HEK293T (cell line): Measurements from ENCODE around the gene CYP2S1.

ENCODE experiments used
- BHLHE40 ChIP-seq: fragments of 450-650 bp; IDR thresholded peaks from 2 replicates; pipeline ENCODE4 v1.6.1; 2016; ENCODE audit warnings: mild to moderate bottlenecking, moderate library complexity, borderline replicate concordance
- ELF4 ChIP-seq: fragments of 450-650 bp; IDR thresholded peaks from 2 replicates; pipeline ENCODE4 v1.6.1; 2017; ENCODE audit warnings: antibody characterized with exemption
- NFRKB ChIP-seq: fragments of 450-650 bp; IDR thresholded peaks from 2 replicates; pipeline ENCODE4 v1.6.1; 2016; ENCODE audit warnings: mild to moderate bottlenecking, moderate library complexity
- SP1 ChIP-seq: fragments of 450-650 bp; IDR thresholded peaks from 2 replicates; pipeline ENCODE4 v1.6.1; 2017
- TARDBP ChIP-seq: fragments of 450-650 bp; IDR thresholded peaks from 2 replicates; pipeline ENCODE4 v1.6.1; 2016
- ZNF384 ChIP-seq: fragments of 450-650 bp; IDR thresholded peaks from 2 replicates; pipeline ENCODE4 v1.6.1; 2016

DNA sequence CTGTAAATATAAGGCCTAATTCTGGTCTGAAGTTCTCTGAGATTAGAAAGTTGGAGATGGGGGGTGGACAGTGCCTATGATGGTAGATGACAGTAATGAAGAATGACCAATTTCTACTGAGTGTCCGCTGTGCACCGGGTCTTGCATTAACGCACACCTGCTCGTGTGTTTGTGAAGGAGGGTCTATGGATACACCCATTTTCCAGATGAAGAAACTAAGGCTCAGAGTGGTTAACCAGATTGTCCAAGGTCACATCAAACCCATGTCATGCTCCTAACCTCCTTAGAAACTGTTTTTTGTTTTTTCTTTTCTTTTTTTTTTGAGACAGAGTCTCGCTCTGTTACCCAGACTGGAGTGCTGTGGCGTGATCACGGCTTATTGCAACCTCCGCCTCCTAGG is 39.7 kb downstream of the CYP2S1 start:
- TF ChIP-seq BHLHE40 (no peak), TARDBP (no peak), ELF4 (no peak), NFRKB (no peak), SP1 (no peak), ZNF384 (no peak)
